Glomerular visceral epithelial cell (primary cell): ENCODE measurements around the gene ATP1B2.
"Not testable (repeated sequence)": the region's sequence is repeated elsewhere in the genome, so short reads cannot be mapped to it uniquely, and the experiment has no call there.

Source experiments
- DNase-seq: peaks from one replicate; pipeline ENCODE4 v3.0.0-alpha.2; 2016; ENCODE audit errors: extremely low spot score

The ATP1B2 gene

GRCh38 chr17:7650509-7651096 lies at the start of gene ATP1B2:
TSS of gene ATP1B2 (plus strand) at chr17:7650926. CDS start at chr17:7651519, 593 bp downstream.
- DNase-seq = peak; percentile 61

- DNase-seq = no peak
Observed at GRCh38 chr17:7606280-7606679, 44.4 kb upstream of the ATP1B2 start.

- DNase-seq = no peak
Observed at GRCh38 chr17:7610641-7611040, 40.1 kb upstream of the ATP1B2 start.

- no peak for DNase-seq
Observed at GRCh38 chr17:7611635-7612293, 39.0 kb upstream of the ATP1B2 start.

GRCh38 chr17:7612294-7612640 lies 38.5 kb upstream of the ATP1B2 start:
- no peak for DNase-seq

GRCh38 chr17:7613769-7614424 lies 36.8 kb upstream of the ATP1B2 start:
- peak; percentile 33 for DNase-seq

GRCh38 chr17:7614425-7615264 lies 36.1 kb upstream of the ATP1B2 start, which contains the start of gene FXR2:
TSS of gene FXR2 (minus strand) at chr17:7614897. CDS start at chr17:7614532, 365 bp downstream.
- DNase-seq = peak; percentile 100

- no peak for DNase-seq
Observed at GRCh38 chr17:7615265-7615747, 35.4 kb upstream of the ATP1B2 start.

- no peak for DNase-seq
Observed at GRCh38 chr17:7618608-7619007, 32.1 kb upstream of the ATP1B2 start.

- DNase-seq = no peak
Observed at GRCh38 chr17:7620835-7621234, 29.9 kb upstream of the ATP1B2 start.

- no peak for DNase-seq
Observed at GRCh38 chr17:7623661-7624060, 27.1 kb upstream of the ATP1B2 start.

- DNase-seq = not testable (repeated sequence)
Observed at GRCh38 chr17:7625749-7626148, 25.0 kb upstream of the ATP1B2 start.

GRCh38 chr17:7626307-7626706 lies 24.4 kb upstream of the ATP1B2 start:
- DNase-seq = no peak

- DNase-seq = no peak
Observed at GRCh38 chr17:7626956-7627249, 23.8 kb upstream of the ATP1B2 start.

GRCh38 chr17:7627250-7628121 lies 23.2 kb upstream of the ATP1B2 start, which contains the start of gene SAT2:
TSS of gene SAT2 (minus strand) at chr17:7627821. CDS start at chr17:7627635, 186 bp downstream.
- DNase-seq = peak; percentile 96

- DNase-seq = no peak
Observed at GRCh38 chr17:7629939-7630571, 20.7 kb upstream of the ATP1B2 start, which contains the start of gene SHBG. TSS of gene SHBG (plus strand) at chr17:7630135. CDS start at chr17:7630173, 38 bp downstream.

GRCh38 chr17:7631398-7632380 lies 19.0 kb upstream of the ATP1B2 start:
- no peak for DNase-seq

GRCh38 chr17:7632492-7632894 lies 18.2 kb upstream of the ATP1B2 start:
- DNase-seq = peak; percentile 49

- DNase-seq = no peak
Observed at GRCh38 chr17:7633093-7633492, 17.6 kb upstream of the ATP1B2 start.
